ENCODE measurements around the gene RAD54L2. TPM values are rescaled to one million over a fixed set of nuclear protein-coding genes. Genes with fewer than 3 reads are reported as not detected.
"Not testable (repeated sequence)": the region's sequence is repeated elsewhere in the genome, so short reads cannot be mapped to it uniquely, and the experiment has no call there.

Gene RAD54L2
- polyA plus RNA-seq, 2 donors, result 1.9 to 3.3 TPM

DNA sequence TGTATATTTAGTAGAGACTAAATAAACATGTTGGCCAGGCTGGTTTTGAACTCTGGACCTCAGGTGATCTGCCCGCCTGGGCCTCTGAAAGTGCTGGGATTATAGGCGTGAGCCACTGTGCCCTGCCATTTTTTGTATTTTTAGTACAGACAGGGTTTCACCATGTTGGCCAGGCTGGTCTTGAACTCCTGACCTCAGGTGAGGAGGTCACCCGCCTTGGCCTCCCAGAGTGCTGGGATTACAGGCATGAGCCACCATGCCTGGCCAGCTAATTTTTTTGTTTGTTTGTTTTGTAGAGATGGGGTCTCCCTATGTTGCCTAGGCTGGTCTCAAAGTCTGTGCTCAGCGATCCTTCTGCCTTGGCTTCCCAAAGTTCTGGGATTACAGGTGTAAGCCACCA, 23.9 kb downstream of the RAD54L2 start:
- H3K4me1 ChIP-seq (ENCODE audit: control insufficient read depth in 2 of 2, insufficient read depth in 2 of 2, low read length in 1 of 2); H3K36me3 ChIP-seq (ENCODE audit: control insufficient read depth in 2 of 2, insufficient read depth in 2 of 2, low read length in 1 of 2); H3K27me3 ChIP-seq (ENCODE audit: control insufficient read depth in 1 of 2, insufficient read depth in 2 of 2, low read length in 2 of 2); H3K4me3 ChIP-seq (ENCODE audit: low read depth in 1 of 2, low read length in 2 of 2); H3K27ac ChIP-seq (ENCODE audit: low read depth in 2 of 2, low read length in 1 of 2); H3K9me3 ChIP-seq (ENCODE audit: control insufficient read depth in 2 of 2, insufficient read depth in 1 of 2, low read depth in 1 of 2, low read length in 1 of 2): not testable (repeated sequence)
- WGBS, 2 donors, result 94 to 97% methylated on average over 4 of the region's 4 CpGs

DNA sequence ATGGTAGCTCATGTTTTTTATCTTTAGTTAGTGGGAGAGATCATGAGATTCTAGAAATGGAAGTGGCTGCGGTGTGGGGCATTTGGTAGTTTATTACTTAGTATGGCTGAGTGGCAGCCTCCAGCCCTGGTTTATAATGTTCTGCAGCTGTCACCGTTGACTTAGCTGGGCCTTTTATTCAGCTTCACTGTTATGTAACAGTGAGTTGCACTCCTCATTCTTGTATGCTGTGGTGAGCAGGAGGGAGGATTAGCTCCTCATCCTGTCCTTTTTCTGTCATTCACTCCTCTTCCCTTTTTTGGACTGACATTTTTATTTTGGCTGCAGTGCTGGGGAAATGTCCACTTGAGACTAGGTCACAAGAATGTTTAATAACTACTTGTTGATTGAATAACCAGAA, 29.5 kb downstream of the RAD54L2 start:
- Histone ChIP-seq H3K4me3 (ENCODE audit: low read depth in 1 of 2, low read length in 2 of 2) (no peak overlapping the region), H3K27me3 (ENCODE audit: control insufficient read depth in 1 of 2, insufficient read depth in 2 of 2, low read length in 2 of 2) (no peaks in the 10 kb centered on the region), H3K9me3 (ENCODE audit: control insufficient read depth in 2 of 2, insufficient read depth in 1 of 2, low read depth in 1 of 2, low read length in 1 of 2) (no peaks in the 10 kb centered on the region), H3K4me1 (ENCODE audit: control insufficient read depth in 2 of 2, insufficient read depth in 2 of 2, low read length in 1 of 2) (no peaks in the 10 kb centered on the region), H3K36me3 (ENCODE audit: control insufficient read depth in 2 of 2, insufficient read depth in 2 of 2, low read length in 1 of 2) (no peaks in the 10 kb centered on the region), H3K27ac (ENCODE audit: low read depth in 2 of 2, low read length in 1 of 2) (no peak overlapping the region)
- 53 to 54% methylated on average over 2 of the region's 2 CpGs for WGBS, 2 donors

DNA sequence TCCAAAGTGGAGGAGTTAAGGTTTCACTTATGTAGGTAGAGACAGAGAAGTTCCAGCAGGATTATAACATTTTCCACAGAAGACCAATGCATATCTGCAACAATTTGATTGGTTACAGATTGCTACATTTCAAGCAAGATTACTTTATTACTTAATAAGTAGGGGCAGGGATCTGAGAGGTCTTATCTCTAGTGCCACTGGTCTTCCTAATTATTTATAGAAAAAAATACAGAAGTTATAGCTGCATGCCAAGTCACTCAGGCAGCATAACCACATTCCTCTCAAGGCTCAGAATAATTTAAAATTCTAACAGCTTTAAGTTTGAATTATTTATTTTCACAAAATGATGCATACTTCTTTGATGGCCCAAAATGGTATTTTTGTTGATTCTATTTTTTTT, 30.5 kb downstream of the RAD54L2 start:
- H3K4me1 ChIP-seq (ENCODE audit: control insufficient read depth in 2 of 2, insufficient read depth in 2 of 2, low read length in 1 of 2), result no peaks in the 10 kb centered on the region
- no peaks in the 10 kb centered on the region for H3K36me3 ChIP-seq (ENCODE audit: control insufficient read depth in 2 of 2, insufficient read depth in 2 of 2, low read length in 1 of 2)
- H3K27ac ChIP-seq (ENCODE audit: low read depth in 2 of 2, low read length in 1 of 2), result no peak overlapping the region
- H3K9me3 ChIP-seq (ENCODE audit: control insufficient read depth in 2 of 2, insufficient read depth in 1 of 2, low read depth in 1 of 2, low read length in 1 of 2), result no peaks in the 10 kb centered on the region
- H3K4me3 ChIP-seq (ENCODE audit: low read depth in 1 of 2, low read length in 2 of 2), result no peak overlapping the region
- H3K27me3 ChIP-seq (ENCODE audit: control insufficient read depth in 1 of 2, insufficient read depth in 2 of 2, low read length in 2 of 2), result no peaks in the 10 kb centered on the region

DNA sequence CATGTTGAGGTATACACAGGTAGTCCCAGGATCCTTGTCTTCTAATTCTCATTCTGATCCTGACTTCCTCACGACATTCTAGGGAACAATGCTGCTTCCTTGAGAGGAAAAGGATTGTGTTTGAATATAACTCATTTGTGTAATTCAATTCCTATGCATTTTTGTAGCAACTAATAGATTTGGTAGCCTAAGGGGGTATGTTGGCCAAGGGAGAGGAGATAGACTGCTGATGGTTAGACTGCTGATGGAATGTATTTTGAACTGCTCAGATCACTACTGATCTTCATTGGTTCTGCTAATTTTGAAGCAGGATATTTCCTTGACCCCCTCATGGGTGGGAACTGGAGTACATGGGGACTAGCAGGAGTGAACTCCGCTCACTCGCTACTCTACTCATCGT, 39.7 kb downstream of the RAD54L2 start:
- no peaks in the 10 kb centered on the region for H3K9me3 ChIP-seq (ENCODE audit: control insufficient read depth in 2 of 2, insufficient read depth in 1 of 2, low read depth in 1 of 2, low read length in 1 of 2)
- peaks cover 0 to 5% of the 10 kb centered on the region in 2 donors for H3K36me3 ChIP-seq (ENCODE audit: control insufficient read depth in 2 of 2, insufficient read depth in 2 of 2, low read length in 1 of 2)
- WGBS, 2 donors, result 97% methylated on average over 4 of the region's 4 CpGs
- H3K4me1 ChIP-seq (ENCODE audit: control insufficient read depth in 2 of 2, insufficient read depth in 2 of 2, low read length in 1 of 2), result peaks cover 0 to 2% of the 10 kb centered on the region in 2 donors
- no peak overlapping the region for H3K27ac ChIP-seq (ENCODE audit: low read depth in 2 of 2, low read length in 1 of 2)
- H3K27me3 ChIP-seq (ENCODE audit: control insufficient read depth in 1 of 2, insufficient read depth in 2 of 2, low read length in 2 of 2), result no peaks in the 10 kb centered on the region
- no peak overlapping the region for H3K4me3 ChIP-seq (ENCODE audit: low read depth in 1 of 2, low read length in 2 of 2)

DNA sequence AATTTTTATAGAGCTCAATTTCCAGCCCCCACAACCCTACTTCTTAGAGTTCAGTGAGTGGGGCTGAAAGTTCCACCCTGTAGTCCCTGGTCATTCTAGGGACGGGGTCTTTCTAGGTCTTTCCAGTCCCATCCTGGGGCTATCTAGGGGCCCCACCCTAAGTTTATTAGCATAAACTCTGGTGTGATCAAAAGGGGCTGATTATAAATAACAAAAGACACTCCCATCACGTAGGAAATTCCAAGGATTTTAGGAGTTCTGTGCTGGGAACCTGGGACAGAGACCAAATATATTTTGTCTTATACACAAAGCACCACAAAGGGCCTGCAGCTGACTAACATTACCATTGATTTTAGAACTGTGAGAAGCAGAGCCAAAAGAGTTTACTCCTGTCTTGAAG, 41.9 kb downstream of the RAD54L2 start:
- Histone ChIP-seq H3K27me3 (ENCODE audit: control insufficient read depth in 1 of 2, insufficient read depth in 2 of 2, low read length in 2 of 2) (no peaks in the 10 kb centered on the region), H3K4me1 (ENCODE audit: control insufficient read depth in 2 of 2, insufficient read depth in 2 of 2, low read length in 1 of 2) (peaks cover 0 to 2% of the 10 kb centered on the region in 2 donors), H3K4me3 (ENCODE audit: low read depth in 1 of 2, low read length in 2 of 2) (no peak overlapping the region), H3K36me3 (ENCODE audit: control insufficient read depth in 2 of 2, insufficient read depth in 2 of 2, low read length in 1 of 2) (peaks cover 0 to 5% of the 10 kb centered on the region in 2 donors), H3K27ac (ENCODE audit: low read depth in 2 of 2, low read length in 1 of 2) (no peak overlapping the region), H3K9me3 (ENCODE audit: control insufficient read depth in 2 of 2, insufficient read depth in 1 of 2, low read depth in 1 of 2, low read length in 1 of 2) (no peaks in the 10 kb centered on the region)
- 70 to 85% methylated on average over 2 of the region's 2 CpGs for WGBS, 2 donors

DNA sequence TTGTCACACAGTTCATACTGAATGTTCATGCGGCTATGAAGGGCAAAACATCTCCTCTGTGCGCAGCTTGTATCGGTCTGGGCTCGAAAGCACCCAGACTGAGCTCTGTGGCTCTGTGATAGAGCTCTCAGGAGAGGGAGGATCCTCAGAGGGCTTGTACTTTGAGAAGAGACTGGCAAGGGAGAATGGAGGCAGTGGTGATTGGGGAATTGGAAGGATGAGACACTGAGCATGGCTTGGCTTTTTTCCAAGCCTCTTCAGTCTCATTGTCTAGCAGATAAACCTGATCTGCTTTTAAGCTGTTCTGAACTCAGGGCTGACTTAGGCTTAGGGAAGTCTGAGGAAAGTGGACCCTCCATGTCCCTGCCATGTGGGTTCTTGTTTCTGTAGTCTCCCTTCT, 43.0 kb downstream of the RAD54L2 start:
- H3K4me3 ChIP-seq (ENCODE audit: low read depth in 1 of 2, low read length in 2 of 2), result no peak overlapping the region
- no peaks in the 10 kb centered on the region for H3K9me3 ChIP-seq (ENCODE audit: control insufficient read depth in 2 of 2, insufficient read depth in 1 of 2, low read depth in 1 of 2, low read length in 1 of 2)
- WGBS, 2 donors, result 96 to 97% methylated on average over 4 of the region's 4 CpGs
- no peak overlapping the region for H3K27ac ChIP-seq (ENCODE audit: low read depth in 2 of 2, low read length in 1 of 2)
- H3K4me1 ChIP-seq (ENCODE audit: control insufficient read depth in 2 of 2, insufficient read depth in 2 of 2, low read length in 1 of 2), result peaks cover 0 to 2% of the 10 kb centered on the region in 2 donors
- H3K36me3 ChIP-seq (ENCODE audit: control insufficient read depth in 2 of 2, insufficient read depth in 2 of 2, low read length in 1 of 2), result peaks cover 0 to 5% of the 10 kb centered on the region in 2 donors
- no peaks in the 10 kb centered on the region for H3K27me3 ChIP-seq (ENCODE audit: control insufficient read depth in 1 of 2, insufficient read depth in 2 of 2, low read length in 2 of 2)

DNA sequence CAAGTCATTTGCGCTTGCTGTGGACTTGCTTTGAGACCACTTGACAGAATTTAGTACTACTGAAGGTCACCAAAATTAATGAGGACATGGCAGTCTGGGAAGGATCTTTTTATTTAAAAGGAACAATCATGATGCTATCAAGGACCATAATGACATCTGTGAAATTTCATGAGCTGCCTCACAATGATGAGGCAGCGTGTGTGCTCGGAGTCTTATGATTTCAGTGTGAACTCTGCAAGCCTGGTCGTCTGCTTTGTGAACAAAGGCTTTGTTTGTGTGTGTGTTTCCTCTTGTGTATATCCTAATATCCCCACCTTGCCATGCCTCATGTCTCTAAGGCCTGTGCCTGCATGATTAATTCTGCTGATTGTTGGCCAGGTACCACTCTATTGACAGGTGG, 46.7 kb downstream of the RAD54L2 start:
- no peaks in the 10 kb centered on the region for H3K9me3 ChIP-seq (ENCODE audit: control insufficient read depth in 2 of 2, insufficient read depth in 1 of 2, low read depth in 1 of 2, low read length in 1 of 2)
- H3K27me3 ChIP-seq (ENCODE audit: control insufficient read depth in 1 of 2, insufficient read depth in 2 of 2, low read length in 2 of 2), result no peaks in the 10 kb centered on the region
- H3K4me3 ChIP-seq (ENCODE audit: low read depth in 1 of 2, low read length in 2 of 2), result no peak overlapping the region
- no peak overlapping the region for H3K27ac ChIP-seq (ENCODE audit: low read depth in 2 of 2, low read length in 1 of 2)
- H3K36me3 ChIP-seq (ENCODE audit: control insufficient read depth in 2 of 2, insufficient read depth in 2 of 2, low read length in 1 of 2), result peaks cover 0 to 2% of the 10 kb centered on the region in 2 donors
- H3K4me1 ChIP-seq (ENCODE audit: control insufficient read depth in 2 of 2, insufficient read depth in 2 of 2, low read length in 1 of 2), result peaks cover 0 to 2% of the 10 kb centered on the region in 2 donors
- WGBS, 2 donors, result 80 to 84% methylated on average over 4 of the region's 4 CpGs

DNA sequence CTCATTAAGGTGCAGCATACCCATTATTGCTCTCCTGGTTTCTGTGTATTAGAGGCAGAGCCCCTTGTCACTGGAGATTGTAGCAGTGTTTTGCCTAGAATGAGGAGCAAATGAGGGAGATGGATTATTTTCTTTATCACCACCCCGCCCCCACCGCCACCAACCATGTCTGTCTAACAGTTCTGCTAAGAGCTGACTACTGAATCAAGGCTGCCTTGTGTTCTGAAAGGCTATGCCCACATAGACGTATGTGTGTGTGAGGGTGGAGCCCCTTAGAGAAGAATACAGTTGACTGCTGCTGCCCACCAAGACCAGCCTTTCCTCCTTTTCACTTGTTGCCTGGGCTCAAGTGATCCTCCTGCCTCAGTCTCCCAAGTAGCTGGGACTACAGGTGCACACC, 47.4 kb downstream of the RAD54L2 start:
- peaks cover 0 to 8% of the 10 kb centered on the region in 2 donors for H3K36me3 ChIP-seq (ENCODE audit: control insufficient read depth in 2 of 2, insufficient read depth in 2 of 2, low read length in 1 of 2)
- H3K27ac ChIP-seq (ENCODE audit: low read depth in 2 of 2, low read length in 1 of 2), result no peak overlapping the region
- no peak overlapping the region for H3K4me3 ChIP-seq (ENCODE audit: low read depth in 1 of 2, low read length in 2 of 2)
- no peaks in the 10 kb centered on the region for H3K9me3 ChIP-seq (ENCODE audit: control insufficient read depth in 2 of 2, insufficient read depth in 1 of 2, low read depth in 1 of 2, low read length in 1 of 2)
- H3K4me1 ChIP-seq (ENCODE audit: control insufficient read depth in 2 of 2, insufficient read depth in 2 of 2, low read length in 1 of 2), result peaks cover 0 to 2% of the 10 kb centered on the region in 2 donors
- 92 to 94% methylated on average over 3 of the region's 3 CpGs for WGBS, 2 donors
- H3K27me3 ChIP-seq (ENCODE audit: control insufficient read depth in 1 of 2, insufficient read depth in 2 of 2, low read length in 2 of 2), result no peaks in the 10 kb centered on the region

Other genes starting within 250 kb of the RAD54L2 start
- 10 to 100 TPM; 31.2 to 82.3 TPM for gene MANF, start 153.4 kb upstream of the RAD54L2 start, polyA plus RNA-seq
- gene RBM15B, start 147.4 kb upstream of the RAD54L2 start, polyA plus RNA-seq, result 10 to 100 TPM in 1 of 2 donors, 1 to 10 TPM in 1; 7.9 to 16.2 TPM
- 1 to 10 TPM; 4.9 to 8.0 TPM for gene DCAF1, start 38.7 kb upstream of the RAD54L2 start, polyA plus RNA-seq
- 10 to 100 TPM; 46.7 to 59.5 TPM for gene TEX264, start 132.5 kb downstream of the RAD54L2 start, polyA plus RNA-seq
- gene GRM2, start 168.3 kb downstream of the RAD54L2 start, polyA plus RNA-seq, result under 1 TPM; 0.10 to 0.14 TPM
- gene IQCF6, start 240.5 kb downstream of the RAD54L2 start, polyA plus RNA-seq, result not detected